GM12878 (cell line): ENCODE data around the gene TCERG1L. TPM values are rescaled to one million over a fixed set of nuclear protein-coding genes. Genes with fewer than 3 reads are reported as not detected.

ENCODE experiments used
- ATF7 ChIP-seq: fragments of 450-650 bp; IDR thresholded peaks from 2 replicates; pipeline ENCODE4 v1.6.1; 2016; ENCODE audit warnings: low read depth, mild to moderate bottlenecking
- CREB1 ChIP-seq: IDR thresholded peaks from 2 replicates; pipeline ENCODE4 v1.6.1; 2012; ENCODE audit warnings: low read depth, mild to moderate bottlenecking, inconsistent platforms
- CTCF ChIP-seq, 3 experiments: IDR thresholded peaks in 2 of 3; conservative IDR thresholded peaks in 1 of 3; 2 replicates each; pipeline ENCODE4 v1.5.1; 2011; ENCODE audit warnings: low read depth in 3 of 3, low read length in 3 of 3, mild to moderate bottlenecking in 3 of 3, control low read depth in 2 of 3, moderate library complexity in 2 of 3, inconsistent platforms in 1 of 3, mixed read lengths in 1 of 3; ENCODE audit not compliant: control insufficient read depth in 2 of 3, insufficient read depth in 1 of 3; ENCODE audit errors: extremely low read depth in 1 of 3
- FOS ChIP-seq: IDR thresholded peaks from 3 replicates; pipeline ENCODE4 v1.6.1; 2011; ENCODE audit warnings: borderline replicate concordance; ENCODE audit not compliant: insufficient read length; ENCODE audit errors: extremely low read depth
- HDGF ChIP-seq: fragments of 450-650 bp; IDR thresholded peaks from 2 replicates; pipeline ENCODE4 v1.6.1; 2016; ENCODE audit warnings: antibody characterized with exemption
- IRF3 ChIP-seq: fragments of 450-650 bp; IDR thresholded peaks from 2 replicates; pipeline ENCODE4 v1.6.1; 2014; ENCODE audit warnings: mild to moderate bottlenecking
- MTA2 ChIP-seq: fragments of 450-650 bp; IDR thresholded peaks from 2 replicates; pipeline ENCODE4 v1.6.1; 2016; ENCODE audit warnings: low read depth, mild to moderate bottlenecking, moderate library complexity
- NR2F1 ChIP-seq: fragments of 450-650 bp; conservative IDR thresholded peaks from 2 replicates; pipeline ENCODE4 v1.6.1; 2017; ENCODE audit warnings: mild to moderate bottlenecking
- PRDM15 ChIP-seq: fragments of 450-650 bp; formaldehyde crosslinking; IDR thresholded peaks from 2 replicates; pipeline ENCODE4 v1.4.0; 2020; ENCODE audit warnings: mild to moderate bottlenecking, moderate library complexity
- RAD21 ChIP-seq: IDR thresholded peaks from 2 replicates; pipeline ENCODE4 v1.6.1; 2011; ENCODE audit warnings: mild to moderate bottlenecking, low read depth, low read length, moderate library complexity; ENCODE audit not compliant: insufficient read depth
- ZBTB40 ChIP-seq: fragments of 450-650 bp; IDR thresholded peaks from 2 replicates; pipeline ENCODE4 v1.6.1; 2016; ENCODE audit warnings: mild to moderate bottlenecking, moderate library complexity, borderline replicate concordance
- ZNF24 ChIP-seq: fragments of 450-650 bp; IDR thresholded peaks from 2 replicates; pipeline ENCODE4 v1.6.1; 2017; ENCODE audit warnings: antibody characterized with exemption, mild to moderate bottlenecking
- polyA plus RNA-seq, 11 experiments: library from polyadenylated mRNA; depleted of rRNA in 4 of 11; unstranded in 6 of 11; stranded (reverse) in 5 of 11; fragments of >200 nt; fragmentation: Nextera tagmentation in 4 of 11; fragmentation: Illumina TruSeq in 1 of 11; extraction: Ambion mirVana in 4 of 11; extraction: Trizol in 1 of 11; gene quantifications; 1 replicate in 1 of 11; 2 replicates in 10 of 11; pipeline versions ENCODE4 v1.2.1 to v1.2.3, GENCODE V29; 2011 to 2016; ENCODE audit warnings: inconsistent platforms in 2 of 11, missing spikeins in 2 of 11, low read depth in 1 of 11
- total RNA-seq, 4 experiments: library from RNA; depleted of rRNA in 3 of 4; stranded (reverse); fragments of >200 nt in 3 of 4; fragmentation: Illumina TruSeq in 1 of 4; extraction: Trizol in 1 of 4; gene quantifications; 2 replicates each; pipeline versions ENCODE4 v1.2.1 to v1.2.3, GENCODE V29; 2013 to 2021

Gene TCERG1L
- total and polyA plus RNA-seq, 10 of the 15 experiments (the other 5 are each of a cell fraction or from before 2014, with no cell fraction given) = not detected

- no peak for TF ChIP-seq CTCF (IDR thresholded peaks at IDR 0.05 in 2 of 3, conservative IDR thresholded peaks at IDR 0.05 in 1 of 3; ENCODE audit: control insufficient read depth in 2 of 3, extremely low read depth in 1 of 3, insufficient read depth in 1 of 3, low read depth in 3 of 3, low read length in 3 of 3)
- TF ChIP-seq IRF3 = no peak
- TF ChIP-seq NR2F1 = no peak
- TF ChIP-seq PRDM15 = no peak
- no peak for TF ChIP-seq ZBTB40
- no peak for TF ChIP-seq MTA2
- no peak for TF ChIP-seq RAD21
- TF ChIP-seq CREB1 = no peak
- no peak for TF ChIP-seq ZNF24
- no peak for TF ChIP-seq HDGF
- TF ChIP-seq ATF7 = no peak
- no peak for TF ChIP-seq FOS
- TF ChIP-seq, all 136 proteins: peak for 0
Observed at GRCh38 chr10:131219955-131220489, 91.5 kb downstream of the TCERG1L start (continued).
